ENCODE data around the gene CFAP210. TPM values are rescaled to one million over a fixed set of nuclear protein-coding genes. Genes with fewer than 3 reads are reported as not detected.

The CFAP210 gene
- total and polyA plus RNA-seq, 2 experiments from 2014 or later: 3.7 TPM; not detected in 1

GRCh38 chr2:169659320-169659719, 34.9 kb downstream of the CFAP210 start (continued):
- TF ChIP-seq, protein P1, sequence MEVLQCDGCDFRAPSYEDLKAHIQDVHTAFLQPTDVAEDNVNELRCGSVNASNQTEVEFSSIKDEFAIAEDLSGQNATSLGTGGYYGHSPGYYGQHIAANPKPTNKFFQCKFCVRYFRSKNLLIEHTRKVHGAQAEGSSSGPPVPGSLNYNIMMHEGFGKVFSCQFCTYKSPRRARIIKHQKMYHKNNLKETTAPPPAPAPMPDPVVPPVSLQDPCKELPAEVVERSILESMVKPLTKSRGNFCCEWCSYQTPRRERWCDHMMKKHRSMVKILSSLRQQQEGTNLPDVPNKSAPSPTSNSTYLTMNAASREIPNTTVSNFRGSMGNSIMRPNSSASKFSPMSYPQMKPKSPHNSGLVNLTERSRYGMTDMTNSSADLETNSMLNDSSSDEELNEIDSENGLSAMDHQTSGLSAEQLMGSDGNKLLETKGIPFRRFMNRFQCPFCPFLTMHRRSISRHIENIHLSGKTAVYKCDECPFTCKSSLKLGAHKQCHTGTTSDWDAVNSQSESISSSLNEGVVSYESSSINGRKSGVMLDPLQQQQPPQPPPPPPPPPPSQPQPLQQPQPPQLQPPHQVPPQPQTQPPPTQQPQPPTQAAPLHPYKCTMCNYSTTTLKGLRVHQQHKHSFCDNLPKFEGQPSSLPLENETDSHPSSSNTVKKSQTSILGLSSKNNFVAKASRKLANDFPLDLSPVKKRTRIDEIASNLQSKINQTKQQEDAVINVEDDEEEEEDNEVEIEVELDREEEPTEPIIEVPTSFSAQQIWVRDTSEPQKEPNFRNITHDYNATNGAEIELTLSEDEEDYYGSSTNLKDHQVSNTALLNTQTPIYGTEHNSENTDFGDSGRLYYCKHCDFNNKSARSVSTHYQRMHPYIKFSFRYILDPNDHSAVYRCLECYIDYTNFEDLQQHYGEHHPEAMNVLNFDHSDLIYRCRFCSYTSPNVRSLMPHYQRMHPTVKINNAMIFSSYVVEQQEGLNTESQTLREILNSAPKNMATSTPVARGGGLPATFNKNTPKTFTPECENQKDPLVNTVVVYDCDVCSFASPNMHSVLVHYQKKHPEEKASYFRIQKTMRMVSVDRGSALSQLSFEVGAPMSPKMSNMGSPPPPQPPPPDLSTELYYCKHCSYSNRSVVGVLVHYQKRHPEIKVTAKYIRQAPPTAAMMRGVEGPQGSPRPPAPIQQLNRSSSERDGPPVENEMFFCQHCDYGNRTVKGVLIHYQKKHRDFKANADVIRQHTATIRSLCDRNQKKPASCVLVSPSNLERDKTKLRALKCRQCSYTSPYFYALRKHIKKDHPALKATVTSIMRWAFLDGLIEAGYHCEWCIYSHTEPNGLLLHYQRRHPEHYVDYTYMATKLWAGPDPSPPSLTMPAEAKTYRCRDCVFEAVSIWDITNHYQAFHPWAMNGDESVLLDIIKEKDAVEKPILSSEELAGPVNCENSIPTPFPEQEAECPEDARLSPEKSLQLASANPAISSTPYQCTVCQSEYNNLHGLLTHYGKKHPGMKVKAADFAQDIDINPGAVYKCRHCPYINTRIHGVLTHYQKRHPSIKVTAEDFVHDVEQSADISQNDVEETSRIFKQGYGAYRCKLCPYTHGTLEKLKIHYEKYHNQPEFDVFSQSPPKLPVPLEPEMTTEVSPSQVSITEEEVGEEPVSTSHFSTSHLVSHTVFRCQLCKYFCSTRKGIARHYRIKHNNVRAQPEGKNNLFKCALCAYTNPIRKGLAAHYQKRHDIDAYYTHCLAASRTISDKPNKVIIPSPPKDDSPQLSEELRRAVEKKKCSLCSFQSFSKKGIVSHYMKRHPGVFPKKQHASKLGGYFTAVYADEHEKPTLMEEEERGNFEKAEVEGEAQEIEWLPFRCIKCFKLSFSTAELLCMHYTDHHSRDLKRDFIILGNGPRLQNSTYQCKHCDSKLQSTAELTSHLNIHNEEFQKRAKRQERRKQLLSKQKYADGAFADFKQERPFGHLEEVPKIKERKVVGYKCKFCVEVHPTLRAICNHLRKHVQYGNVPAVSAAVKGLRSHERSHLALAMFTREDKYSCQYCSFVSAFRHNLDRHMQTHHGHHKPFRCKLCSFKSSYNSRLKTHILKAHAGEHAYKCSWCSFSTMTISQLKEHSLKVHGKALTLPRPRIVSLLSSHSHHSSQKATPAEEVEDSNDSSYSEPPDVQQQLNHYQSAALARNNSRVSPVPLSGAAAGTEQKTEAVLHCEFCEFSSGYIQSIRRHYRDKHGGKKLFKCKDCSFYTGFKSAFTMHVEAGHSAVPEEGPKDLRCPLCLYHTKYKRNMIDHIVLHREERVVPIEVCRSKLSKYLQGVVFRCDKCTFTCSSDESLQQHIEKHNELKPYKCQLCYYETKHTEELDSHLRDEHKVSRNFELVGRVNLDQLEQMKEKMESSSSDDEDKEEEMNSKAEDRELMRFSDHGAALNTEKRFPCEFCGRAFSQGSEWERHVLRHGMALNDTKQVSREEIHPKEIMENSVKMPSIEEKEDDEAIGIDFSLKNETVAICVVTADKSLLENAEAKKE (CRISPR knock-in tag; IDR thresholded peaks at IDR 0.05): no peak

- DNase-seq (ENCODE audit: low spot score) (no peak), ATAC-seq (no peak)
- Histone ChIP-seq H3K4me2 (no peak overlapping the region), H3K27me3 (ENCODE audit: insufficient read depth) (no peaks in the 10 kb centered on the region), H3F3A (replicated peaks; ENCODE audit: low read depth) (no peaks in the 10 kb centered on the region), H3K36me3 (ENCODE audit: insufficient read depth) (no peaks in the 10 kb centered on the region), H3K79me2 (replicated peaks; ENCODE audit: insufficient read depth) (no peaks in the 10 kb centered on the region), H2AFZ (no peak overlapping the region), H3K27ac (ENCODE audit: low read depth) (no peak overlapping the region), H3K4me1 (ENCODE audit: insufficient read depth) (no peaks in the 10 kb centered on the region), H3K4me3 (no peak overlapping the region), H3K9me2 (ENCODE audit: insufficient read depth) (no peaks in the 10 kb centered on the region), H4K20me1 (replicated peaks; ENCODE audit: insufficient read depth) (no peaks in the 10 kb centered on the region)
- Mint-ChIP-seq H3K27ac (no peak overlapping the region), H3K36me3 (ENCODE audit: low read depth) (no peaks in the 10 kb centered on the region), H3K27me3 (ENCODE audit: insufficient read depth, low read depth, poor library complexity) (no peaks in the 10 kb centered on the region), H3K4me1 (no peaks in the 10 kb centered on the region), H3K4me3 (no peak overlapping the region), H3K9me3 (no peaks in the 10 kb centered on the region)
- TF ChIP-seq, protein P2, sequence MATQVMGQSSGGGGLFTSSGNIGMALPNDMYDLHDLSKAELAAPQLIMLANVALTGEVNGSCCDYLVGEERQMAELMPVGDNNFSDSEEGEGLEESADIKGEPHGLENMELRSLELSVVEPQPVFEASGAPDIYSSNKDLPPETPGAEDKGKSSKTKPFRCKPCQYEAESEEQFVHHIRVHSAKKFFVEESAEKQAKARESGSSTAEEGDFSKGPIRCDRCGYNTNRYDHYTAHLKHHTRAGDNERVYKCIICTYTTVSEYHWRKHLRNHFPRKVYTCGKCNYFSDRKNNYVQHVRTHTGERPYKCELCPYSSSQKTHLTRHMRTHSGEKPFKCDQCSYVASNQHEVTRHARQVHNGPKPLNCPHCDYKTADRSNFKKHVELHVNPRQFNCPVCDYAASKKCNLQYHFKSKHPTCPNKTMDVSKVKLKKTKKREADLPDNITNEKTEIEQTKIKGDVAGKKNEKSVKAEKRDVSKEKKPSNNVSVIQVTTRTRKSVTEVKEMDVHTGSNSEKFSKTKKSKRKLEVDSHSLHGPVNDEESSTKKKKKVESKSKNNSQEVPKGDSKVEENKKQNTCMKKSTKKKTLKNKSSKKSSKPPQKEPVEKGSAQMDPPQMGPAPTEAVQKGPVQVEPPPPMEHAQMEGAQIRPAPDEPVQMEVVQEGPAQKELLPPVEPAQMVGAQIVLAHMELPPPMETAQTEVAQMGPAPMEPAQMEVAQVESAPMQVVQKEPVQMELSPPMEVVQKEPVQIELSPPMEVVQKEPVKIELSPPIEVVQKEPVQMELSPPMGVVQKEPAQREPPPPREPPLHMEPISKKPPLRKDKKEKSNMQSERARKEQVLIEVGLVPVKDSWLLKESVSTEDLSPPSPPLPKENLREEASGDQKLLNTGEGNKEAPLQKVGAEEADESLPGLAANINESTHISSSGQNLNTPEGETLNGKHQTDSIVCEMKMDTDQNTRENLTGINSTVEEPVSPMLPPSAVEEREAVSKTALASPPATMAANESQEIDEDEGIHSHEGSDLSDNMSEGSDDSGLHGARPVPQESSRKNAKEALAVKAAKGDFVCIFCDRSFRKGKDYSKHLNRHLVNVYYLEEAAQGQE (IDR thresholded peaks at IDR 0.05; ENCODE audit: unreplicated experiment): no peak
- TF ChIP-seq EZH2phosphoT487 (IDR thresholded peaks at IDR 0.05; ENCODE audit: unreplicated experiment) (no peak), EZH2 (IDR thresholded peaks at IDR 0.05; ENCODE audit: low read depth, unreplicated experiment) (no peak), ETS1 (IDR thresholded peaks at IDR 0.05) (no peak), ZNF331 (CRISPR knock-in tag; IDR thresholded peaks at IDR 0.05; ENCODE audit: low read depth) (no peak)
Observed at GRCh38 chr2:169658877-169659276, 35.3 kb downstream of the CFAP210 start.
